Measurements from ENCODE around the gene AFAP1L1. TPM values are rescaled to one million over a fixed set of nuclear protein-coding genes. Genes with fewer than 3 reads are reported as not detected.

Gene AFAP1L1
- total RNA-seq, 1 experiment from 2014 or later = 10.3 TPM

- peak overlapping the region; percentile 27 for H3K4me3 Mint-ChIP-seq (ENCODE audit: low read depth, unreplicated experiment)
- H3K9me3 Mint-ChIP-seq (ENCODE audit: low read depth, unreplicated experiment) = no peaks in the 10 kb centered on the region
- intact Hi-C loops (cut with micrococcal nuclease; ENCODE audit: unreplicated experiment) = no loop called here
- CTCF ChIA-PET = interaction anchor here (0.8 kb wide), 1 partner anchor 43 kb away, joined by 3 read pairs; no protein-coding TSS in a partner anchor
- no peaks in the 10 kb centered on the region for H3K4me1 Mint-ChIP-seq (ENCODE audit: low read depth, unreplicated experiment)
- DNase-seq = no peak
- no peak overlapping the region for H3K27ac Mint-ChIP-seq (ENCODE audit: unreplicated experiment)
- peaks cover 31% of the 10 kb centered on the region for H3K36me3 Mint-ChIP-seq (ENCODE audit: insufficient read depth, unreplicated experiment)
- no TSS peak for BruUV-seq (replicated peaks)
- no peaks in the 10 kb centered on the region for H3K27me3 Mint-ChIP-seq (ENCODE audit: unreplicated experiment)
- no peak for TF ChIP-seq CTCF (IDR thresholded peaks at IDR 0.05; ENCODE audit: unreplicated experiment)
Observed at GRCh38 chr5:149360272-149360671, 88.6 kb downstream of the AFAP1L1 start.

GRCh38 chr5:149362541-149362940, 90.9 kb downstream of the AFAP1L1 start:
- H3K27ac Mint-ChIP-seq (ENCODE audit: unreplicated experiment) = no peak overlapping the region
- CTCF ChIA-PET = no interaction called here
- DNase-seq = no peak
- H3K4me3 Mint-ChIP-seq (ENCODE audit: low read depth, unreplicated experiment) = no peak overlapping the region
- no peaks in the 10 kb centered on the region for H3K9me3 Mint-ChIP-seq (ENCODE audit: low read depth, unreplicated experiment)
- H3K36me3 Mint-ChIP-seq (ENCODE audit: insufficient read depth, unreplicated experiment) = peaks cover 22% of the 10 kb centered on the region
- no peak for TF ChIP-seq CTCF (IDR thresholded peaks at IDR 0.05; ENCODE audit: unreplicated experiment)
- BruUV-seq (replicated peaks) = no TSS peak
- intact Hi-C loops (cut with micrococcal nuclease; ENCODE audit: unreplicated experiment) = no loop called here
- no peaks in the 10 kb centered on the region for H3K27me3 Mint-ChIP-seq (ENCODE audit: unreplicated experiment)
- peaks cover 8% of the 10 kb centered on the region for H3K4me1 Mint-ChIP-seq (ENCODE audit: low read depth, unreplicated experiment)

GRCh38 chr5:149363358-149363757, 91.7 kb downstream of the AFAP1L1 start:
- no peak overlapping the region for H3K4me3 Mint-ChIP-seq (ENCODE audit: low read depth, unreplicated experiment)
- peaks cover 13% of the 10 kb centered on the region for H3K36me3 Mint-ChIP-seq (ENCODE audit: insufficient read depth, unreplicated experiment)
- no peak for DNase-seq
- TF ChIP-seq CTCF (IDR thresholded peaks at IDR 0.05; ENCODE audit: unreplicated experiment) = no peak
- no TSS peak for BruUV-seq (replicated peaks)
- H3K9me3 Mint-ChIP-seq (ENCODE audit: low read depth, unreplicated experiment) = no peaks in the 10 kb centered on the region
- H3K27me3 Mint-ChIP-seq (ENCODE audit: unreplicated experiment) = no peaks in the 10 kb centered on the region
- H3K4me1 Mint-ChIP-seq (ENCODE audit: low read depth, unreplicated experiment) = peaks cover 8% of the 10 kb centered on the region
- no peak overlapping the region for H3K27ac Mint-ChIP-seq (ENCODE audit: unreplicated experiment)
- intact Hi-C loops (cut with micrococcal nuclease; ENCODE audit: unreplicated experiment) = no loop called here
- CTCF ChIA-PET = no interaction called here

- H3K4me1 Mint-ChIP-seq (ENCODE audit: low read depth, unreplicated experiment) = peaks cover 8% of the 10 kb centered on the region
- no peaks in the 10 kb centered on the region for H3K9me3 Mint-ChIP-seq (ENCODE audit: low read depth, unreplicated experiment)
- CTCF ChIA-PET = no interaction called here
- intact Hi-C loops (cut with micrococcal nuclease; ENCODE audit: unreplicated experiment) = no loop called here
- no peaks in the 10 kb centered on the region for H3K27me3 Mint-ChIP-seq (ENCODE audit: unreplicated experiment)
- no peak for TF ChIP-seq CTCF (IDR thresholded peaks at IDR 0.05; ENCODE audit: unreplicated experiment)
- H3K36me3 Mint-ChIP-seq (ENCODE audit: insufficient read depth, unreplicated experiment) = peaks cover 10% of the 10 kb centered on the region
- BruUV-seq (replicated peaks) = no TSS peak
- DNase-seq = no peak
- H3K4me3 Mint-ChIP-seq (ENCODE audit: low read depth, unreplicated experiment) = no peak overlapping the region
- H3K27ac Mint-ChIP-seq (ENCODE audit: unreplicated experiment) = no peak overlapping the region
Observed at GRCh38 chr5:149363936-149364335, 92.3 kb downstream of the AFAP1L1 start.
